ACC112 (cell line): ENCODE data around the gene ABCD1.

Experiments
- H2AFZ ChIP-seq: fragments of 200-600 bp; sonication (generic); one replicate; pipeline ENCODE4 v1.6.0; 2017; ENCODE audit warnings: antibody characterized with exemption, low read length; ENCODE audit not compliant: unreplicated experiment
- H3K27ac ChIP-seq: fragments of 200-600 bp; sonication (generic); 2 replicates; pipeline ENCODE4 v1.5.1; 2014; ENCODE audit warnings: low read depth, mild to moderate bottlenecking, antibody characterized with exemption, low read length, moderate library complexity
- H3K27me3 ChIP-seq: fragments of 200-600 bp; sonication (generic); 2 replicates; pipeline ENCODE4 v1.6.1; 2014; ENCODE audit warnings: mild to moderate bottlenecking, antibody characterized with exemption, low read length, moderate library complexity, mixed read lengths; ENCODE audit not compliant: insufficient read depth
- H3K36me3 ChIP-seq: fragments of 200-600 bp; sonication (generic); 2 replicates; pipeline ENCODE4 v1.6.1; 2016; ENCODE audit warnings: mild to moderate bottlenecking, antibody characterized with exemption, low read length, moderate library complexity, mixed read lengths; ENCODE audit not compliant: insufficient read depth
- H3K4me1 ChIP-seq: fragments of 200-600 bp; sonication (generic); one replicate; pipeline ENCODE4 v1.6.1; 2016; ENCODE audit warnings: low read length, mixed read lengths; ENCODE audit not compliant: insufficient read depth, unreplicated experiment, control insufficient read depth
- H3K4me3 ChIP-seq: fragments of 200-600 bp; sonication (generic); 2 replicates; pipeline ENCODE4 v1.5.1; 2014; ENCODE audit warnings: mild to moderate bottlenecking, low read depth, low read length
- H3K79me2 ChIP-seq: fragments of 200-600 bp; sonication (generic); one replicate; pipeline ENCODE4 v1.6.0; 2016; ENCODE audit warnings: low read length; ENCODE audit not compliant: control insufficient read depth, unreplicated experiment, insufficient read depth

Gene ABCD1

GRCh38 chrX:153771415-153772315 lies 47.0 kb downstream of the ABCD1 start:
- Histone ChIP-seq H3K36me3 (no peaks in the 10 kb centered on the region), H3K79me2 (no peaks in the 10 kb centered on the region), H3K4me3 (no peak overlapping the region), H3K27ac (no peak overlapping the region), H3K27me3 (no peaks in the 10 kb centered on the region), H3K4me1 (no peaks in the 10 kb centered on the region), H2AFZ (no peak overlapping the region)

DNA sequence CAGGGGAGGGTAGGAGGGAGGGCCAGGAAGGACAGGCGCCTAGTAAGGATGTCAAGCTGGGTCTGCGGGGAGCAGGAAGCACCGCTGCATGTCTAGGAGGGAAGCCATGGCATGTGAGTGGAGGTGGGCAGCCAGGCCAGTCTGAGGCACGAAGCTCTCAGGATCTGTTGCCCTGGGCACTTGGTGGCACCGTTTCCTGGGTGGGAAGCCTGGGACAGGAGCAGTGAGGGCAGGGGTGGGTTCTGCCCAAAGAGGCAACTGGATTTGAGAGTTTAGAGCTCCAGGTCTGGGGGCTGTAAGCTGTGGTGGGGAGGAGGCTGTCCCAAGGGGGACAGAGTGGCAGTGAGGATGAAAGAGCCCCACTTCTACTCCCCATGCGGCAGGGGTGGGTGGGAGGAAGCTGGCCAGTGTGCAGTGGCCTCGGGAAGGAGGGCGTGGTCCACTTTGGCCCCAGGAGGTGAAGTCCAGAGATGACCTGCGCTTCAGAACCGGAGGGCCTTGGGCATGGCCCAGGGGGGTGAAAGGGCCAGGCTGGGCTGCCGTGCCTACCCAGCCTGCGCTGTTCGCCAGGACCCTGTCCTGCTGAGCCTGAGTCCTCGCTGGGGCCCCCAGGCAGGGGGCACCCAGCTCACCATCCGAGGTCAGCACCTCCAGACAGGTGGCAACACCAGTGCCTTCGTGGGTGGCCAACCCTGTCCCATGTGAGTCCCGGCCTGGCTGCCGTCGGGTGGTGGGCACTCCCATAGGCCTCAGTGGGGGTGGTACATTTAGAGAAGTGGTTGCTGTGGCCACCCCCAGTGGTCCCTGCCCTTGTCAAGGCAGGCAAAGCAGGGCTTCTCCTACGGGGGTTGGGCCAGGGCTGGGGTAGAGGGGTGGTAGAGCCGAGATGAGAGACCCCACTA lies 47.9 kb downstream of the ABCD1 start:
- Histone ChIP-seq H3K4me1 (no peaks in the 10 kb centered on the region), H3K27me3 (no peaks in the 10 kb centered on the region), H3K4me3 (no peak overlapping the region), H3K36me3 (no peaks in the 10 kb centered on the region), H3K79me2 (no peaks in the 10 kb centered on the region), H3K27ac (no peak overlapping the region), H2AFZ (no peak overlapping the region)

GRCh38 chrX:153773218-153773611 lies 48.6 kb downstream of the ABCD1 start:
- Histone ChIP-seq H2AFZ (no peak overlapping the region), H3K79me2 (no peaks in the 10 kb centered on the region), H3K4me3 (no peak overlapping the region), H3K4me1 (no peaks in the 10 kb centered on the region), H3K27ac (no peak overlapping the region), H3K36me3 (no peaks in the 10 kb centered on the region), H3K27me3 (no peaks in the 10 kb centered on the region)

- Histone ChIP-seq H2AFZ (no peak overlapping the region), H3K27me3 (no peaks in the 10 kb centered on the region), H3K27ac (no peak overlapping the region), H3K79me2 (no peaks in the 10 kb centered on the region), H3K4me3 (no peak overlapping the region), H3K36me3 (no peaks in the 10 kb centered on the region), H3K4me1 (no peaks in the 10 kb centered on the region)
These were observed 49.3 kb downstream of the ABCD1 start for GRCh38 chrX:153773741-153774575.

DNA sequence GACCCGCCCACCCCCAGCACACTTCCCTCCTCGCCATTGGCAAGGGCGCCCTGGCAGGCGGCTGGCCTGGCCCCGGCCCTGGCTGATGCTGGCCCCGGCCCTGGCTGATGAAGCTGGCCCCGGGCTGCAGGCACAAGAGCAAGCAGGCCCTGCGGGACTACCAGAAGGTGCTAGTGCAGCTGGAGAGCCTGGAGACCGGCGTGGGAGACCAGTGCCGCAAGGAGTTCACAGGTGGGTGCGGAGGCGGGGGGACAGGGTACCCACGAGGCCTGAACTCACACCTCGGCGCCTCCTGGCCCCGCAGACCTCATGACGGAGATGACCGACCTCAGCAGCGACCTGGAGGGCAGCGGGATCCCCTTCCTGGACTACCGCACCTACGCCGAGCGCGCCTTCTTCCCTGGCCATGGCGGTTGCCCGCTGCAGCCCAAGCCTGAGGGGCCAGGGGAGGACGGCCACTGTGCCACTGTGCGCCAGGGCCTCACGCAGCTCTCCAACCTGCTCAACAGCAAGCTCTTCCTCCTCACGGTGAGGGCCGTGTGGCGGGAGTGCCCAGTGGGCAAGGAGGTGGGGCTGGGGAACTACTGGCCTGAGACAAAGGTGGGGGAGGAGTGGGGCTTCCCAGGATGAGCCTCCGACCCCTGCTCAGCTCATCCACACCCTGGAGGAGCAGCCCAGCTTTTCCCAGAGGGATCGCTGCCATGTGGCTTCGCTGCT lies 50.1 kb downstream of the ABCD1 start:
- H3K27me3 ChIP-seq = no peaks in the 10 kb centered on the region
- no peaks in the 10 kb centered on the region for H3K36me3 ChIP-seq
- H3K79me2 ChIP-seq = no peaks in the 10 kb centered on the region
- H2AFZ ChIP-seq = no peak overlapping the region
- no peak overlapping the region for H3K4me3 ChIP-seq
- H3K4me1 ChIP-seq = no peaks in the 10 kb centered on the region
- no peak overlapping the region for H3K27ac ChIP-seq

DNA sequence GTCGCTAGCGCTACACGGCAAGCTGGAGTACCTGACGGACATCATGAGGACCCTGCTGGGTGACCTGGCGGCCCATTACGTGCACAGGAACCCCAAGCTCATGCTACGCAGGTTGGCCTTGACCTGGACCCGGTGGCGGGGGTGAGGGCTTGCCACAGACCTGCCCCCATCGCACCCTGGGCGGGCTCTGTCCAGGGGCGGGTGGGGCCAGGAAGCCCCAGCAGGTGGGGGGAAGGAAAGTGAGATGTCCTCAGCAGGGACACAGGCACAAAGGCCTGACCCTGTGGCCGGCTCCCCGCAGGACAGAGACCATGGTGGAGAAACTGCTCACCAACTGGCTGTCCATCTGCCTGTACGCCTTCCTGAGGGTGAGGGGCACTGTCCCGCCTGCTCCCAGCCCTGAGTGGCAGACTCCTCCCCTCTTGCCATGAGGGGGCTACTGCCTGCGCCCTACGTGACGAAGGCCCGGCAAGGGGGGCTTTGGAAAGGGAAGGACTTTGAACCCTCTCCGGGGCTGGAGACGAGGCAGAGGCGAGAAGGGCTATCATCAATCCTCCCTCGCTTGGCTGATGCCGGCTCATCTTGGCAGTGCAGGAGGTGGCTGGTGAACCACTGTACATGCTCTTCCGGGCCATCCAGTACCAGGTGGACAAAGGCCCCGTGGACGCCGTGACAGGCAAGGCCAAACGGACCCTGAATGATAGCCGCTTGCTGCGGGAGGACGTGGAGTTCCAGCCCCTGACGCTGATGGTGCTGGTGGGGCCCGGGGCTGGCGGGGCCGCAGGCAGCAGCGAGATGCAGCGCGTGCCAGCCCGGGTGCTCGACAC lies 50.9 kb downstream of the ABCD1 start:
- H3K4me1 ChIP-seq = no peaks in the 10 kb centered on the region
- H2AFZ ChIP-seq = no peak overlapping the region
- no peak overlapping the region for H3K27ac ChIP-seq
- no peaks in the 10 kb centered on the region for H3K27me3 ChIP-seq
- no peaks in the 10 kb centered on the region for H3K79me2 ChIP-seq
- H3K4me3 ChIP-seq = no peak overlapping the region
- H3K36me3 ChIP-seq = no peaks in the 10 kb centered on the region

- H3K27ac ChIP-seq = no peak overlapping the region
- no peaks in the 10 kb centered on the region for H3K36me3 ChIP-seq
- no peak overlapping the region for H3K4me3 ChIP-seq
- H3K27me3 ChIP-seq = no peaks in the 10 kb centered on the region
- no peaks in the 10 kb centered on the region for H3K4me1 ChIP-seq
- no peak overlapping the region for H2AFZ ChIP-seq
- H3K79me2 ChIP-seq = no peaks in the 10 kb centered on the region
These were observed 51.5 kb downstream of the ABCD1 start for GRCh38 chrX:153776120-153776599.

DNA sequence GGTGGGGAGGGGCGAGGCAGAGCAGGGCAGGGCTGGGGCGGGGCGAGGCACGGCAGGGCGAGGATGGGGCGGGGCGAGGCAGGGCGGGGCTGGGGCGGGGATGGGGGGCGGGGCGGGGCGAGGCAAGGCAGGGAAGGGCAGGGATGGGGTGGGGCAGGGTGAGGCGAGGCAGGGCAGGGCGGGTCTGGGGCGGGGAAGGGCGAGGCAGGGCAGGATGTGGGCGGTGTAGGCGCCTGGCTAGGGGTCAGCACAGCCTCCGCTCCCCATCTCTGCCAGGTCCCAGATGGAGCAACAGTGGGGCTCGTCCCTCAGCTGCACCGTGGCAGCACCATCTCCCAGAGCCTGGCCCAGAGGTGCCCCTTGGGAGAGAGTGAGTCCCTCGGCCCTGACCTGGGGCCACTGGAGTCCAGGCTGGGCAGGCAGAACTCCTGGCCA lies 52.0 kb downstream of the ABCD1 start:
- Histone ChIP-seq H3K4me1 (no peaks in the 10 kb centered on the region), H3K27me3 (no peaks in the 10 kb centered on the region), H3K79me2 (no peaks in the 10 kb centered on the region), H3K4me3 (no peak overlapping the region), H2AFZ (no peak overlapping the region), H3K36me3 (no peaks in the 10 kb centered on the region), H3K27ac (no peak overlapping the region)

DNA sequence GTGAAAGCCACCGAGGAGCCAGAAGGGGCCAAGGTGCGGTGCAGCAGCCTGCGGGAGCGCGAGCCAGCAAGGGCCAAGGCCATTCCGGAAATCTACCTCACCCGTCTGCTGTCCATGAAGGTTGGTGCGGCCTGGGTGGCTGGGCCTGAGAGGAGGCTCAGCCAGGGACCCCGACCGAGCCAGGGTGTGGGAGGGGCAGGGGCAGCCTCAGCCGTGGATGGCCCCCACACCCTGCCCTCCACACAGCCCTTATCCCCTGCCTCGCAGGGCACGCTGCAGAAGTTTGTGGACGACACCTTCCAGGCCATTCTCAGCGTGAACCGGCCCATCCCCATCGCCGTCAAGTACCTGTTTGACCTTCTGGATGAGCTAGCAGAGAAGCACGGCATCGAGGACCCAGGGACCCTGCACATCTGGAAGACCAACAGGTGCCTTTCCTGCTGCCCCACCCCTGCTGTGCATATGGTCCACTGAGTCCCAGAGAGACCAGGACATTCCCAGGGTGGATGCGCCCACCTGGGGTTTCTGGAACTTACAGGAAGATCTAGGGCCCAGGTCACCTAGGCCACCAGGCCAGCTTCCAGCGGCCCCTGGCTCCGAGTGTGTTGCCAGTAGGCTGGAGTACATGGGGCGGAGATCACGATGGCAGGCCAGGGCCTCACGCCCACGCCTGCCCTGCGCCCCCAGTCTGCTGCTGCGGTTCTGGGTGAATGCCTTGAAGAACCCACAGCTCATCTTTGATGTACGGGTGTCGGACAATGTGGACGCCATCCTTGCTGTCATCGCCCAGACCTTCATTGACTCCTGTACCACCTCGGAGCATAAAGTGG lies 52.8 kb downstream of the ABCD1 start:
- no peaks in the 10 kb centered on the region for H3K4me1 ChIP-seq
- no peaks in the 10 kb centered on the region for H3K27me3 ChIP-seq
- no peaks in the 10 kb centered on the region for H3K79me2 ChIP-seq
- H3K27ac ChIP-seq = no peak overlapping the region
- H3K36me3 ChIP-seq = no peaks in the 10 kb centered on the region
- no peak overlapping the region for H3K4me3 ChIP-seq
- H2AFZ ChIP-seq = no peak overlapping the region
